Endodermal cell (in vitro differentiated cells): Measurements from ENCODE around the gene UNC5C. TPM values are rescaled to one million over a fixed set of nuclear protein-coding genes. Genes with fewer than 3 reads are reported as not detected.

Experiments
- DNase-seq: peaks from one replicate; pipeline ENCODE4 v3.0.0-alpha.2; 2017
- H3K27ac ChIP-seq: 2 replicates; pipeline ENCODE4 v1.5.1; 2013; ENCODE audit warnings: mild to moderate bottlenecking, low read depth, low read length, moderate library complexity
- H3K27me3 ChIP-seq: 2 replicates; pipeline ENCODE4 v1.6.1; 2013; ENCODE audit warnings: mild to moderate bottlenecking, low read length, moderate library complexity; ENCODE audit not compliant: insufficient read depth, control insufficient read depth, poor library complexity, severe bottlenecking
- H3K36me3 ChIP-seq: 2 replicates; pipeline ENCODE4 v1.7.0; 2013; ENCODE audit warnings: mild to moderate bottlenecking, low read length, moderate library complexity; ENCODE audit not compliant: control insufficient read depth, insufficient read depth
- H3K4me1 ChIP-seq: one replicate; pipeline ENCODE4 v1.7.0; 2013; ENCODE audit warnings: low read length; ENCODE audit not compliant: control insufficient read depth, insufficient read depth
- H3K4me3 ChIP-seq: 2 replicates; pipeline ENCODE4 v1.5.1; 2013; ENCODE audit warnings: mild to moderate bottlenecking, low read length, moderate library complexity
- H3K9ac ChIP-seq: 2 replicates; pipeline ENCODE4 v1.6.1; 2013; ENCODE audit warnings: mild to moderate bottlenecking, low read length, moderate library complexity; ENCODE audit not compliant: poor library complexity, severe bottlenecking; ENCODE audit errors: extremely low read depth
- H3K9me3 ChIP-seq: 2 replicates; pipeline ENCODE4 v1.6.1; 2013; ENCODE audit warnings: mild to moderate bottlenecking, low read length, moderate library complexity; ENCODE audit not compliant: control insufficient read depth
- H3K27ac Mint-ChIP-seq: 2 replicates; pipeline ENCODE4 v1.8.0; 2020; ENCODE audit warnings: mixed read lengths
- H3K27me3 Mint-ChIP-seq: 2 replicates; pipeline ENCODE4 v1.8.0; 2021; ENCODE audit warnings: mild to moderate bottlenecking, mixed read lengths; ENCODE audit not compliant: insufficient read depth
- H3K36me3 Mint-ChIP-seq: 2 replicates; pipeline ENCODE4 v1.8.0; 2020; ENCODE audit warnings: low read depth, mixed read lengths
- H3K4me1 Mint-ChIP-seq: 2 replicates; pipeline ENCODE4 v1.8.0; 2020; ENCODE audit warnings: mixed read lengths
- H3K4me3 Mint-ChIP-seq: 2 replicates; pipeline ENCODE4 v1.8.0; 2020; ENCODE audit warnings: mild to moderate bottlenecking, moderate library complexity, mixed read lengths
- H3K9me3 Mint-ChIP-seq: 2 replicates; pipeline ENCODE4 v1.8.0; 2020; ENCODE audit warnings: mild to moderate bottlenecking, mixed read lengths
- CTCF ChIP-seq: fragments of 200-600 bp; sonication (generic); conservative IDR thresholded peaks from 2 replicates; pipeline ENCODE4 v1.5.0; 2021; ENCODE audit warnings: antibody characterized with exemption, mild to moderate bottlenecking
- WGBS, 2 experiments: methylation state at CpG; one replicate each; pipeline versions ENCODE4 v1.1.5 to v1.1.7; 2013; ENCODE audit warnings: missing lambda C conversion rate in 2 of 2, mixed read lengths in 1 of 2; ENCODE audit not compliant: insufficient coverage in 1 of 2, insufficient read length in 1 of 2; 5-methylcytosine and 5-hydroxymethylcytosine counted together
- total RNA-seq, 2 donors: library from RNA; stranded (reverse); fragmentation: NEBNext Ultra II Directional in 1 of 2; extraction: Animal tissue kit (Norgen Biotek cat#: 25700) in 1 of 2; gene quantifications; 2 replicates in 1 of 2; 3 replicates in 1 of 2; pipeline ENCODE4 v1.2.1, GENCODE V29; 2021

Gene UNC5C
- total RNA-seq, 2 donors from 2014 or later, result 2.0 to 7.2 TPM

DNA sequence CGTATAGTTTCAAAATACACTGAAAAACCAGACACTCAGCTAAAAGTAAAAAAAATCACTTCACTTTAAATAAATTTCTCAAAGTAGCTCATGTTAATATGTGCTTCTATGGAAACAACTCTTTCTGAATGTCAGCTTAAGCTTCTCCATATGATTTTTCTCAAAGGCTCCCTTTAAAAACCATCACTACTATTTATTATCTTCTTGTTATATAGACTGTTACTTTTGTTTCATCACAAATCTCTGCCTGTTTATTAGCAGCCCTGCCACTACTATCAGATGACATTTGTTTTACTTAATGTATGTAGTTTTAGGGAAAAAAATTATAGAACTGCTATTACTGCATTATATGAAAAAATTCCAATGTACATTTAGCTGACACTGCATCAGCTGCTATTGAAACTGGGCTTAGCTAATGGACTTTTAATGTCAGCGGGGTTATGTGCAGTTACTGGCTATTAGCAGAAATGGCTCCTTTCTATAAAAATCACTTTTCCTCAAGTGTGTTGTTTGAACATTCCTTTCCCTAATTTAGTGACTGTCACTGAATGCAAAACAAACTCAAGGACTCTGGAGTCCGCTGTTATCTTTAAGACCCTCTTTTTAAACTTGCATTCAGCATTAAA is 10.8 kb downstream of the UNC5C start:
- H3K9me3 ChIP-seq, result no peaks in the 10 kb centered on the region
- H3K4me3 ChIP-seq, result no peak overlapping the region
- no peaks in the 10 kb centered on the region for H3K4me1 ChIP-seq
- Mint-ChIP-seq H3K27ac (no peak overlapping the region), H3K27me3 (peaks cover 4% of the 10 kb centered on the region), H3K36me3 (no peaks in the 10 kb centered on the region), H3K4me3 (no peak overlapping the region), H3K4me1 (peaks cover 13% of the 10 kb centered on the region), H3K9me3 (no peaks in the 10 kb centered on the region)
- H3K27ac ChIP-seq, result no peak overlapping the region
- no peak for TF ChIP-seq CTCF
- DNase-seq, result no peak
- H3K9ac ChIP-seq, result no peak overlapping the region
- H3K27me3 ChIP-seq, result peaks cover 14% of the 10 kb centered on the region
- 93 to 100% methylated on average over 1 to 3 of the region's 3 CpGs for WGBS, 2 experiments
- H3K36me3 ChIP-seq, result no peaks in the 10 kb centered on the region

DNA sequence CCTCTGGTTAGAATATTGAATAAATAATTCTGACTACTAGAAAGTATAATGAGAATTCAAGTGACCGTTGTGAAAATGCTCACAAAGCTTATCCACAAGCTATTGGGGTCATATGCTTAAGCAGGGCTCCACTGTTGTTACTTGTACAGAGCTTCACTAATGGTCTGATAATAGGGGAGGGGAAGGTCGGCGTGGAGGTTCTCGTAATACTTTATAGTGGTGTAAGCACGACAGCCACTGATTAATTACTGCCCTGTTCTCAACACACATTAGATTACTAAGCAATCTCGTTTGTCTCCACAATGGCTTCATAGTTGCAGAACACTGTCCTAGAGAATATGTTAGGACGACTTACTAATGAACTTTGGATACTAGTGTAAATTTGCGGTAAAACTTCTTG is 11.6 kb downstream of the UNC5C start:
- WGBS, 2 experiments, result 91 to 92% methylated on average over 4 to 8 of the region's 8 CpGs
- no peak overlapping the region for H3K27ac Mint-ChIP-seq
- no peaks in the 10 kb centered on the region for H3K9me3 ChIP-seq
- peaks cover 2% of the 10 kb centered on the region for H3K4me1 ChIP-seq
- peaks cover 3% of the 10 kb centered on the region for H3K27me3 Mint-ChIP-seq
- H3K36me3 Mint-ChIP-seq, result no peaks in the 10 kb centered on the region
- H3K9ac ChIP-seq, result no peak overlapping the region
- DNase-seq, result no peak
- no peaks in the 10 kb centered on the region for H3K9me3 Mint-ChIP-seq
- peaks cover 18% of the 10 kb centered on the region for H3K4me1 Mint-ChIP-seq
- no peak for TF ChIP-seq CTCF
- H3K4me3 Mint-ChIP-seq, result no peak overlapping the region
- H3K27me3 ChIP-seq, result peaks cover 6% of the 10 kb centered on the region
- H3K27ac ChIP-seq, result peak overlapping the region; percentile 41
- H3K4me3 ChIP-seq, result no peak overlapping the region
- H3K36me3 ChIP-seq, result no peaks in the 10 kb centered on the region

GRCh38 chr4:95536650-95537049 is 12.1 kb downstream of the UNC5C start:
- H3K4me3 ChIP-seq, result no peak overlapping the region
- no peak overlapping the region for H3K27ac Mint-ChIP-seq
- no peak overlapping the region for H3K4me3 Mint-ChIP-seq
- 100% methylated on average over 1 of the region's 2 CpGs; no CpG with 5 or more reads in 1 of the 2 experiments for WGBS, 2 experiments
- no peak for TF ChIP-seq CTCF
- H3K36me3 Mint-ChIP-seq, result no peaks in the 10 kb centered on the region
- peaks cover 1% of the 10 kb centered on the region for H3K27me3 ChIP-seq
- H3K9me3 ChIP-seq, result no peaks in the 10 kb centered on the region
- peaks cover 18% of the 10 kb centered on the region for H3K4me1 Mint-ChIP-seq
- no peak for DNase-seq
- peaks cover 2% of the 10 kb centered on the region for H3K4me1 ChIP-seq
- no peak overlapping the region for H3K9ac ChIP-seq
- peaks cover 3% of the 10 kb centered on the region for H3K27me3 Mint-ChIP-seq
- no peaks in the 10 kb centered on the region for H3K9me3 Mint-ChIP-seq
- no peaks in the 10 kb centered on the region for H3K36me3 ChIP-seq
- no peak overlapping the region for H3K27ac ChIP-seq
